ENCODE measurements around the gene TMEM184A.

- TF ChIP-seq FOXP2 (optimal IDR thresholded peaks at IDR 0.05; ENCODE audit: control extremely low read depth, extremely low read length, insufficient read depth) = no peak
- TF ChIP-seq POLR2AphosphoS5 (IDR thresholded peaks at IDR 0.05; ENCODE audit: borderline replicate concordance, low read depth, low read length) = no peak
Observed at GRCh38 chr7:1539181-1539881, 16.7 kb downstream of the TMEM184A start.

Measured in SK-N-MC (cell line).